Measurements from ENCODE around the gene PDGFRB.

DNA sequence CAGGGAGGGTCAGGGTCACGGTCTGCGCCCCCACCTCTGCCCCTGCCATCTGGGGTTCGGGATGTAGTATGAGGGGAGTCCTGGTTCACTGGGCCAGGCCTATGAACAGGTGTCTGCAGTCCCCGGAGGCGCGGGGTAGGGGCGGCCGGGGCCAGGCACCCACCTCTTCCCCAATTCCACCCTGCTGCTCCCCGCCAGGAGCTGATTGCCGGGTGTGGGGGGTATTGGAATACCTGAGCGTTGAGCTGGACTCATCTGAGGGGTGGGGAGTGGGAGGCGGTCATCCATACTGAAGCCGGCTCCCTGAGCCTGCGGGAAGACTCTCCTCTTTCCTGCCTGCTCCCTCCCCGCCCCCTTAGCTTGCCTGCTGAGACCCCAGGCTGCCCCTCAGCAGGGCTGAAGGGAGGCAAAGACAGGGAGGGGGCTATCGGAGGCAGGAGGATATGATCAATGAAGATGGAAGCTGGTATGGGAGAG, 34.9 kb upstream of the PDGFRB start:
- no peak for TF ChIP-seq EZH2 (IDR thresholded peaks at IDR 0.05; ENCODE audit: borderline replicate concordance, control insufficient read depth, low read depth, low read length)
- TF ChIP-seq, protein P1, sequence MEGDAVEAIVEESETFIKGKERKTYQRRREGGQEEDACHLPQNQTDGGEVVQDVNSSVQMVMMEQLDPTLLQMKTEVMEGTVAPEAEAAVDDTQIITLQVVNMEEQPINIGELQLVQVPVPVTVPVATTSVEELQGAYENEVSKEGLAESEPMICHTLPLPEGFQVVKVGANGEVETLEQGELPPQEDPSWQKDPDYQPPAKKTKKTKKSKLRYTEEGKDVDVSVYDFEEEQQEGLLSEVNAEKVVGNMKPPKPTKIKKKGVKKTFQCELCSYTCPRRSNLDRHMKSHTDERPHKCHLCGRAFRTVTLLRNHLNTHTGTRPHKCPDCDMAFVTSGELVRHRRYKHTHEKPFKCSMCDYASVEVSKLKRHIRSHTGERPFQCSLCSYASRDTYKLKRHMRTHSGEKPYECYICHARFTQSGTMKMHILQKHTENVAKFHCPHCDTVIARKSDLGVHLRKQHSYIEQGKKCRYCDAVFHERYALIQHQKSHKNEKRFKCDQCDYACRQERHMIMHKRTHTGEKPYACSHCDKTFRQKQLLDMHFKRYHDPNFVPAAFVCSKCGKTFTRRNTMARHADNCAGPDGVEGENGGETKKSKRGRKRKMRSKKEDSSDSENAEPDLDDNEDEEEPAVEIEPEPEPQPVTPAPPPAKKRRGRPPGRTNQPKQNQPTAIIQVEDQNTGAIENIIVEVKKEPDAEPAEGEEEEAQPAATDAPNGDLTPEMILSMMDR (IDR thresholded peaks at IDR 0.05 in 2 of 3, conservative IDR thresholded peaks at IDR 0.05 in 1 of 3; ENCODE audit: control insufficient read depth in 2 of 3, extremely low read depth in 1 of 3, insufficient read depth in 1 of 3, low read depth in 3 of 3, low read length in 3 of 3): no peak
- no peak for TF ChIP-seq TCF7 (IDR thresholded peaks at IDR 0.05; ENCODE audit: borderline replicate concordance)
- TF ChIP-seq ZBED1 (IDR thresholded peaks at IDR 0.05; ENCODE audit: borderline replicate concordance): no peak
- TF ChIP-seq HDAC6 (IDR thresholded peaks at IDR 0.05; ENCODE audit: unreplicated experiment): no peak
- TF ChIP-seq POLR2A (IDR thresholded peaks at IDR 0.05; ENCODE audit: low read depth, low read length): no peak
- TF ChIP-seq, protein P2, sequence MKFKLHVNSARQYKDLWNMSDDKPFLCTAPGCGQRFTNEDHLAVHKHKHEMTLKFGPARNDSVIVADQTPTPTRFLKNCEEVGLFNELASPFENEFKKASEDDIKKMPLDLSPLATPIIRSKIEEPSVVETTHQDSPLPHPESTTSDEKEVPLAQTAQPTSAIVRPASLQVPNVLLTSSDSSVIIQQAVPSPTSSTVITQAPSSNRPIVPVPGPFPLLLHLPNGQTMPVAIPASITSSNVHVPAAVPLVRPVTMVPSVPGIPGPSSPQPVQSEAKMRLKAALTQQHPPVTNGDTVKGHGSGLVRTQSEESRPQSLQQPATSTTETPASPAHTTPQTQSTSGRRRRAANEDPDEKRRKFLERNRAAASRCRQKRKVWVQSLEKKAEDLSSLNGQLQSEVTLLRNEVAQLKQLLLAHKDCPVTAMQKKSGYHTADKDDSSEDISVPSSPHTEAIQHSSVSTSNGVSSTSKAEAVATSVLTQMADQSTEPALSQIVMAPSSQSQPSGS (IDR thresholded peaks at IDR 0.05; ENCODE audit: low read length): no peak
- TF ChIP-seq FOXK2 (IDR thresholded peaks at IDR 0.05): no peak
- TF ChIP-seq EP300 (IDR thresholded peaks at IDR 0.05; ENCODE audit: borderline replicate concordance in 1 of 2, control insufficient read depth in 1 of 2, low read depth in 2 of 2, low read length in 2 of 2): no peak
- TF ChIP-seq, protein P3, sequence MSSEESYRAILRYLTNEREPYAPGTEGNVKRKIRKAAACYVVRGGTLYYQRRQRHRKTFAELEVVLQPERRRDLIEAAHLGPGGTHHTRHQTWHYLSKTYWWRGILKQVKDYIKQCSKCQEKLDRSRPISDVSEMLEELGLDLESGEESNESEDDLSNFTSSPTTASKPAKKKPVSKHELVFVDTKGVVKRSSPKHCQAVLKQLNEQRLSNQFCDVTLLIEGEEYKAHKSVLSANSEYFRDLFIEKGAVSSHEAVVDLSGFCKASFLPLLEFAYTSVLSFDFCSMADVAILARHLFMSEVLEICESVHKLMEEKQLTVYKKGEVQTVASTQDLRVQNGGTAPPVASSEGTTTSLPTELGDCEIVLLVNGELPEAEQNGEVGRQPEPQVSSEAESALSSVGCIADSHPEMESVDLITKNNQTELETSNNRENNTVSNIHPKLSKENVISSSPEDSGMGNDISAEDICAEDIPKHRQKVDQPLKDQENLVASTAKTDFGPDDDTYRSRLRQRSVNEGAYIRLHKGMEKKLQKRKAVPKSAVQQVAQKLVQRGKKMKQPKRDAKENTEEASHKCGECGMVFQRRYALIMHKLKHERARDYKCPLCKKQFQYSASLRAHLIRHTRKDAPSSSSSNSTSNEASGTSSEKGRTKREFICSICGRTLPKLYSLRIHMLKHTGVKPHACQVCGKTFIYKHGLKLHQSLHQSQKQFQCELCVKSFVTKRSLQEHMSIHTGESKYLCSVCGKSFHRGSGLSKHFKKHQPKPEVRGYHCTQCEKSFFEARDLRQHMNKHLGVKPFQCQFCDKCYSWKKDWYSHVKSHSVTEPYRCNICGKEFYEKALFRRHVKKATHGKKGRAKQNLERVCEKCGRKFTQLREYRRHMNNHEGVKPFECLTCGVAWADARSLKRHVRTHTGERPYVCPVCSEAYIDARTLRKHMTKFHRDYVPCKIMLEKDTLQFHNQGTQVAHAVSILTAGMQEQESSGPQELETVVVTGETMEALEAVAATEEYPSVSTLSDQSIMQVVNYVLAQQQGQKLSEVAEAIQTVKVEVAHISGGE (CRISPR knock-in tag; IDR thresholded peaks at IDR 0.05): no peak
- no peak for TF ChIP-seq MYC (IDR thresholded peaks at IDR 0.05; ENCODE audit: insufficient read depth, insufficient read length, insufficient replicate concordance, low read length, severe bottlenecking)
- no peak for TF ChIP-seq SUZ12 (IDR thresholded peaks at IDR 0.05; ENCODE audit: unreplicated experiment)
- no peak for TF ChIP-seq SIX5 (IDR thresholded peaks at IDR 0.05; ENCODE audit: low read depth, low read length, severe bottlenecking)
- TF ChIP-seq ETV6 (conservative IDR thresholded peaks at IDR 0.05 in 1 of 2, IDR thresholded peaks at IDR 0.05 in 1 of 2; ENCODE audit: borderline replicate concordance in 1 of 2, low read depth in 1 of 2): no peak
